HCT116 (cell line): Measurements from ENCODE around the gene CHST3. TPM values are rescaled to one million over a fixed set of nuclear protein-coding genes. Genes with fewer than 3 reads are reported as not detected.

Source experiments
- ATAC-seq: fragments of 200-7000 bp; cut with Tn5 transposase; 2 replicates; pipeline ENCODE4 v1.9.1; 2020; ENCODE audit warnings: mild to moderate bottlenecking, moderate library complexity
- BruUV-seq: library from RNA; stranded (reverse); fragments of 400-500 nt; replicated peaks from 2 replicates; lab custom pipeline; 2021; lab: Mats Ljungman, UMichigan
- CTCF ChIA-PET: fragments of 300-600 bp; sonication (Branson Sonifier 250); formaldehyde crosslinking; loops from one replicate; lab custom pipeline; 2021; ENCODE audit warnings: antibody characterized with exemption; lab: Charles Lee
- POLR2A ChIA-PET: fragments of 300-600, 350-600 bp; sonication (Branson Sonifier 250); formaldehyde crosslinking; loops from one replicate; lab custom pipeline; 2021; ENCODE audit warnings: antibody characterized with exemption; lab: Charles Lee
- RAD21 ChIA-PET, 2 experiments: fragments of 300-600 bp; sonication (Branson Sonifier 250); formaldehyde crosslinking; loops; one replicate each; lab custom pipeline; 2023; ENCODE audit warnings: low total read pairs in 2 of 2; ENCODE audit not compliant: uncharacterized antibody in 2 of 2, unreplicated experiment in 2 of 2, low non-redundant PET in 1 of 2; lab: Charles Lee
- DNase-seq: peaks from one replicate; pipeline ENCODE4 v3.0.0-alpha.2; 2010; ENCODE audit warnings: low read depth, low spot score
- H2AFZ ChIP-seq: fragments of 200-600 bp; shearing (Covaris generic), sonication (generic); 2 replicates; pipeline ENCODE4 v1.6.1; 2017; ENCODE audit warnings: low read depth, mixed run types, mixed read lengths, antibody characterized with exemption, low read length; ENCODE audit not compliant: poor library complexity, severe bottlenecking
- H3K27ac ChIP-seq: 2 replicates; pipeline ENCODE4 v1.5.1; 2012; ENCODE audit warnings: low read depth, low read length
- H3K27me3 ChIP-seq: fragments of 200-600 bp; sonication (generic); 2 replicates; pipeline ENCODE4 v1.6.1; 2016; ENCODE audit warnings: mixed run types, low read length, mixed read lengths; ENCODE audit not compliant: insufficient read depth
- H3K36me3 ChIP-seq, 2 experiments: fragments of 200-500 bp in 1 of 2; fragments of 200-600 bp in 1 of 2; sonication (Bioruptor generic) in 1 of 2; sonication (generic) in 1 of 2; 2 replicates each; pipeline versions ENCODE4 v1.5.1 to v1.6.1; 2014 to 2016; ENCODE audit warnings: low read length in 2 of 2, inconsistent platforms in 1 of 2, mixed read lengths in 1 of 2, mixed run types in 1 of 2; ENCODE audit not compliant: insufficient read depth in 2 of 2, control insufficient read depth in 1 of 2
- H3K4me1 ChIP-seq, 2 experiments: fragments of 200-600 bp in 1 of 2; sonication (generic) in 1 of 2; 2 replicates each; pipeline versions ENCODE4 v1.5.1 to v1.6.1; 2012 to 2017; ENCODE audit warnings: low read length in 2 of 2, inconsistent platforms in 1 of 2, mild to moderate bottlenecking in 1 of 2, mixed read lengths in 1 of 2, mixed run types in 1 of 2, moderate library complexity in 1 of 2; ENCODE audit not compliant: insufficient read depth in 2 of 2, control insufficient read depth in 1 of 2
- H3K4me2 ChIP-seq: fragments of 200-600 bp; sonication (generic); 2 replicates; pipeline ENCODE4 v1.6.1; 2017; ENCODE audit warnings: mixed run types, low read length, mixed read lengths
- H3K4me3 ChIP-seq, 2 experiments: fragments of 200-600 bp in 1 of 2; sonication (generic) in 1 of 2; replicated peaks in 1 of 2; 2 replicates each; pipeline ENCODE4 v1.5.1; 2011 to 2016; ENCODE audit warnings: low read length in 2 of 2, control low read depth in 1 of 2, low read depth in 1 of 2, mild to moderate bottlenecking in 1 of 2, mixed read lengths in 1 of 2, mixed run types in 1 of 2
- H3K79me2 ChIP-seq: fragments of 200-600 bp; sonication (generic); 2 replicates; pipeline ENCODE4 v1.6.1; 2017; ENCODE audit warnings: mild to moderate bottlenecking, mixed run types, low read length, moderate library complexity, mixed read lengths; ENCODE audit not compliant: insufficient read depth
- H3K9ac ChIP-seq: fragments of 200-600 bp; sonication (generic); 2 replicates; pipeline ENCODE4 v1.6.1; 2016; ENCODE audit warnings: low read length, mixed read lengths
- H3K9me2 ChIP-seq: fragments of 200-600 bp; sonication (generic), shearing (Covaris generic); 2 replicates; pipeline ENCODE4 v1.6.1; 2017; ENCODE audit warnings: mixed run types, mild to moderate bottlenecking, moderate library complexity; ENCODE audit not compliant: insufficient read depth
- H3K9me3 ChIP-seq, 2 experiments: fragments of 200-500 bp in 1 of 2; fragments of 200-600 bp in 1 of 2; sonication (Bioruptor generic) in 1 of 2; sonication (generic) in 1 of 2; 2 replicates each; pipeline ENCODE4 v1.6.1; 2014 to 2017; ENCODE audit warnings: low read length in 2 of 2, mixed read lengths in 2 of 2, inconsistent platforms in 1 of 2, low read depth in 1 of 2, mild to moderate bottlenecking in 1 of 2, mixed run types in 1 of 2, moderate library complexity in 1 of 2; ENCODE audit not compliant: control insufficient read depth in 1 of 2, insufficient read depth in 1 of 2
- H4K20me1 ChIP-seq: fragments of 200-600 bp; sonication (generic), shearing (Covaris generic); 2 replicates; pipeline ENCODE4 v1.6.1; 2017; ENCODE audit warnings: mixed run types, mild to moderate bottlenecking, moderate library complexity; ENCODE audit not compliant: insufficient read depth
- CBX3 ChIP-seq: IDR thresholded peaks from 2 replicates; pipeline ENCODE4 v1.6.1; 2012; ENCODE audit warnings: low read depth
- CEBPB ChIP-seq: IDR thresholded peaks from 2 replicates; pipeline ENCODE4 v1.6.1; 2012; ENCODE audit warnings: low read depth
- EZH2 ChIP-seq: fragments of 200-600 bp; sonication (generic); IDR thresholded peaks from 2 replicates; pipeline ENCODE4 v1.6.1; 2017; ENCODE audit warnings: antibody characterized with exemption, mixed run types
- JUND ChIP-seq: IDR thresholded peaks from 2 replicates; pipeline ENCODE4 v1.6.1; 2012
- ZBTB33 ChIP-seq: IDR thresholded peaks from 2 replicates; pipeline ENCODE4 v1.6.1; 2011; ENCODE audit warnings: mild to moderate bottlenecking, low read length, moderate library complexity; ENCODE audit not compliant: insufficient replicate concordance; ENCODE audit errors: extremely low read depth
- ZNF274 ChIP-seq: fragments of 200-500 bp; sonication (Bioruptor generic); IDR thresholded peaks from 2 replicates; pipeline ENCODE4 v1.6.1; 2014; ENCODE audit warnings: mild to moderate bottlenecking, low read depth, low read length, inconsistent platforms
- intact Hi-C: fragments of 100-400 bp; cut with micrococcal nuclease; formaldehyde crosslinking; loops from 2 replicates; pipeline ENCODE4 v1.10.0; 2022
- total RNA-seq: library from RNA; stranded (reverse); gene quantifications from one replicate; pipeline ENCODE4 v1.2.1, GENCODE V29; 2021; ENCODE audit not compliant: unreplicated experiment

CHST3 gene
- total RNA-seq, 1 experiment from 2014 or later: 10.6 TPM

GRCh38 chr10:71945819-71946474, 18.2 kb upstream of the CHST3 start:
- intact Hi-C loops: no loop called here
- CTCF ChIA-PET: interaction anchor here (1.4 kb wide), 1 partner anchor 10 kb away, joined by 4 read pairs; no protein-coding TSS in a partner anchor
- RAD21 ChIA-PET: no interaction called here
- no peak overlapping the region for H3K4me3 ChIP-seq
- H3K27me3 ChIP-seq: no peaks in the 10 kb centered on the region
- peaks cover 7% of the 10 kb centered on the region in 2 experiments; a peak in 2 of 4 replicates for H3K9me3 ChIP-seq
- H3K4me2 ChIP-seq: no peak overlapping the region
- DNase-seq (no peak), ATAC-seq (no peak)
- H3K4me1 ChIP-seq: no peaks in the 10 kb centered on the region
- BruUV-seq: no TSS peak
- no peak for TF ChIP-seq EZH2
- peak; percentile 93 for TF ChIP-seq CBX3
- no peaks in the 10 kb centered on the region for H3K79me2 ChIP-seq
- no peaks in the 10 kb centered on the region for H3K9me2 ChIP-seq
- no peaks in the 10 kb centered on the region for H3K36me3 ChIP-seq
- no peak overlapping the region for H3K9ac ChIP-seq
- H4K20me1 ChIP-seq: no peaks in the 10 kb centered on the region
- POLR2A ChIA-PET: no interaction called here
- H2AFZ ChIP-seq: no peak overlapping the region
- H3K27ac ChIP-seq: no peak overlapping the region

GRCh38 chr10:71946700-71947099, 17.5 kb upstream of the CHST3 start:
- Histone ChIP-seq H3K4me3 (no peak overlapping the region), H3K79me2 (no peaks in the 10 kb centered on the region), H3K9me3 (peaks cover 7% of the 10 kb centered on the region in 2 experiments; a peak in 2 of 4 replicates), H3K27ac (no peak overlapping the region), H3K4me1 (no peaks in the 10 kb centered on the region), H2AFZ (no peak overlapping the region), H3K9ac (no peak overlapping the region), H3K4me2 (no peak overlapping the region), H4K20me1 (no peaks in the 10 kb centered on the region)
- no peak for ATAC-seq
- intact Hi-C loops: no loop called here
- DNase-seq: no peak
- POLR2A ChIA-PET: no interaction called here
- no TSS peak for BruUV-seq
- TF ChIP-seq ZNF274 (no peak), CEBPB (no peak), JUND (no peak), ZBTB33 (no peak)
- TF ChIP-seq, all 23 proteins: peak for 0
- CTCF ChIA-PET: interaction anchor here (1.4 kb wide), 1 partner anchor 9 kb away, joined by 4 read pairs; no protein-coding TSS in a partner anchor
- Histone ChIP-seq H3K36me3 (no peaks in the 10 kb centered on the region), H3K9me2 (no peaks in the 10 kb centered on the region), H3K27me3 (no peaks in the 10 kb centered on the region)
- RAD21 ChIA-PET: no interaction called here
